ENCODE data around the gene GTF2IRD1.

DNA sequence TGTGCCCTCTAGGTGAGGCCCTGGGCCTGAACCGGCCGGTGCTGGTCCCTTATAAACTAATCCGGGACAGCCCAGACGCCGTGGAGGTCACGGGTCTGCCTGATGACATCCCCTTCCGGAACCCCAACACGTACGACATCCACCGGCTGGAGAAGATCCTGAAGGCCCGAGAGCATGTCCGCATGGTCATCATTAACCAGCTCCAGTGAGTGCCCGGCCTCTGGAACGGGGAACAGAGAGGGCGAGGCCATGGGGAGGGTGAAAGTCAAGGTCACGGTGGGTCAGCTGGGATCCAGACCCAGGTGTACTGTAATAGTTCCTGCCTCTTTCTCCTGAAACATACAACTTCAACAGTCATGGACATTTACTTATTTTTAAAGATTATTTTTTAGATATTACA lies 137.1 kb downstream of the GTF2IRD1 start:
- TF ChIP-seq, protein P1, sequence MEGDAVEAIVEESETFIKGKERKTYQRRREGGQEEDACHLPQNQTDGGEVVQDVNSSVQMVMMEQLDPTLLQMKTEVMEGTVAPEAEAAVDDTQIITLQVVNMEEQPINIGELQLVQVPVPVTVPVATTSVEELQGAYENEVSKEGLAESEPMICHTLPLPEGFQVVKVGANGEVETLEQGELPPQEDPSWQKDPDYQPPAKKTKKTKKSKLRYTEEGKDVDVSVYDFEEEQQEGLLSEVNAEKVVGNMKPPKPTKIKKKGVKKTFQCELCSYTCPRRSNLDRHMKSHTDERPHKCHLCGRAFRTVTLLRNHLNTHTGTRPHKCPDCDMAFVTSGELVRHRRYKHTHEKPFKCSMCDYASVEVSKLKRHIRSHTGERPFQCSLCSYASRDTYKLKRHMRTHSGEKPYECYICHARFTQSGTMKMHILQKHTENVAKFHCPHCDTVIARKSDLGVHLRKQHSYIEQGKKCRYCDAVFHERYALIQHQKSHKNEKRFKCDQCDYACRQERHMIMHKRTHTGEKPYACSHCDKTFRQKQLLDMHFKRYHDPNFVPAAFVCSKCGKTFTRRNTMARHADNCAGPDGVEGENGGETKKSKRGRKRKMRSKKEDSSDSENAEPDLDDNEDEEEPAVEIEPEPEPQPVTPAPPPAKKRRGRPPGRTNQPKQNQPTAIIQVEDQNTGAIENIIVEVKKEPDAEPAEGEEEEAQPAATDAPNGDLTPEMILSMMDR (IDR thresholded peaks at IDR 0.05), result no peak
- TF ChIP-seq, protein P2, sequence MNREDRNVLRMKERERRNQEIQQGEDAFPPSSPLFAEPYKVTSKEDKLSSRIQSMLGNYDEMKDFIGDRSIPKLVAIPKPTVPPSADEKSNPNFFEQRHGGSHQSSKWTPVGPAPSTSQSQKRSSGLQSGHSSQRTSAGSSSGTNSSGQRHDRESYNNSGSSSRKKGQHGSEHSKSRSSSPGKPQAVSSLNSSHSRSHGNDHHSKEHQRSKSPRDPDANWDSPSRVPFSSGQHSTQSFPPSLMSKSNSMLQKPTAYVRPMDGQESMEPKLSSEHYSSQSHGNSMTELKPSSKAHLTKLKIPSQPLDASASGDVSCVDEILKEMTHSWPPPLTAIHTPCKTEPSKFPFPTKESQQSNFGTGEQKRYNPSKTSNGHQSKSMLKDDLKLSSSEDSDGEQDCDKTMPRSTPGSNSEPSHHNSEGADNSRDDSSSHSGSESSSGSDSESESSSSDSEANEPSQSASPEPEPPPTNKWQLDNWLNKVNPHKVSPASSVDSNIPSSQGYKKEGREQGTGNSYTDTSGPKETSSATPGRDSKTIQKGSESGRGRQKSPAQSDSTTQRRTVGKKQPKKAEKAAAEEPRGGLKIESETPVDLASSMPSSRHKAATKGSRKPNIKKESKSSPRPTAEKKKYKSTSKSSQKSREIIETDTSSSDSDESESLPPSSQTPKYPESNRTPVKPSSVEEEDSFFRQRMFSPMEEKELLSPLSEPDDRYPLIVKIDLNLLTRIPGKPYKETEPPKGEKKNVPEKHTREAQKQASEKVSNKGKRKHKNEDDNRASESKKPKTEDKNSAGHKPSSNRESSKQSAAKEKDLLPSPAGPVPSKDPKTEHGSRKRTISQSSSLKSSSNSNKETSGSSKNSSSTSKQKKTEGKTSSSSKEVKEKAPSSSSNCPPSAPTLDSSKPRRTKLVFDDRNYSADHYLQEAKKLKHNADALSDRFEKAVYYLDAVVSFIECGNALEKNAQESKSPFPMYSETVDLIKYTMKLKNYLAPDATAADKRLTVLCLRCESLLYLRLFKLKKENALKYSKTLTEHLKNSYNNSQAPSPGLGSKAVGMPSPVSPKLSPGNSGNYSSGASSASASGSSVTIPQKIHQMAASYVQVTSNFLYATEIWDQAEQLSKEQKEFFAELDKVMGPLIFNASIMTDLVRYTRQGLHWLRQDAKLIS (CRISPR knock-in tag; IDR thresholded peaks at IDR 0.05; ENCODE audit: borderline replicate concordance), result no peak
- TF ChIP-seq, protein P3, sequence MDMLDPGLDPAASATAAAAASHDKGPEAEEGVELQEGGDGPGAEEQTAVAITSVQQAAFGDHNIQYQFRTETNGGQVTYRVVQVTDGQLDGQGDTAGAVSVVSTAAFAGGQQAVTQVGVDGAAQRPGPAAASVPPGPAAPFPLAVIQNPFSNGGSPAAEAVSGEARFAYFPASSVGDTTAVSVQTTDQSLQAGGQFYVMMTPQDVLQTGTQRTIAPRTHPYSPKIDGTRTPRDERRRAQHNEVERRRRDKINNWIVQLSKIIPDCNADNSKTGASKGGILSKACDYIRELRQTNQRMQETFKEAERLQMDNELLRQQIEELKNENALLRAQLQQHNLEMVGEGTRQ (CRISPR knock-in tag; IDR thresholded peaks at IDR 0.05), result no peak
- TF ChIP-seq NR2C2 (CRISPR knock-in tag; IDR thresholded peaks at IDR 0.05), result no peak
- TF ChIP-seq FOXJ3 (CRISPR knock-in tag; IDR thresholded peaks at IDR 0.05; ENCODE audit: borderline replicate concordance), result no peak
- TF ChIP-seq NFYB (CRISPR knock-in tag; conservative IDR thresholded peaks at IDR 0.05; ENCODE audit: low read depth), result no peak
